ENCODE data around the gene CELF3. TPM values are rescaled to one million over a fixed set of nuclear protein-coding genes. Genes with fewer than 3 reads are reported as not detected.

Gene CELF3
- total and polyA plus RNA-seq, 2 of the 13 experiments (the other 11 are each of a cell fraction or from before 2014, with no cell fraction given): not detected

DNA sequence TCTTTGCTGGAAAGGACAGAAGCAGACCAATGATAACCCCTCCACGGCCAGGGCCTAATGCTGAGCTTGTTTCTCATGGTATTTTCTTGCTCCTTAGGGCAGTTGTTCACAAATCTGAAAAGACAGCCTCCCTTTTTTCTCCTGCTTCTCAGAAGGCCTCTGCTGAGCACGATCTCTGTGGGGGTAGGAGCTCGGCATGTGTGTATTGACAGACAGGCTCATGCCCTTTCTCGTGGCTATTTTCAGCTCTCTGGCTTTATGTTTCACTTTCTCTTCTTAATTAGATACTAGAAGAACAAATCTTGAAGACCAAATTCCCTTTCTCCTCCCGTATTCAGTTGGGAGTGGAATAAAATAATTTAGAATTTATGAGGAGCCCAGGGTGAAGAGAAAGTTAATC, 4.0 kb upstream of the CELF3 start:
- peak; percentile 18; the same call in 1 of the 3 replicates for ATAC-seq
- Histone ChIP-seq H3K9ac (ENCODE audit: insufficient read depth, low read depth, low read length) (peak overlapping the region; percentile 13; the same call in 1 of the 2 replicates), H3K9me3 (ENCODE audit: low read length) (no peaks in the 10 kb centered on the region), H4K20me1 (ENCODE audit: insufficient read depth, low read length) (no peaks in the 10 kb centered on the region), H3K79me2 (ENCODE audit: insufficient read depth, low read length) (no peaks in the 10 kb centered on the region), H3K4me1 (ENCODE audit: insufficient read depth, low read length) (peaks cover 50% of the 10 kb centered on the region), H3K27ac (ENCODE audit: extremely low read length, insufficient read depth, low read length) (no peak overlapping the region), H3K36me3 (replicated peaks in 1 of 2; ENCODE audit: control insufficient read depth in 1 of 2, insufficient read depth in 2 of 2, low read length in 2 of 2) (no peaks in the 10 kb centered on the region), H3K4me3 (replicated peaks in 1 of 3; ENCODE audit: insufficient read depth in 1 of 3, low read depth in 2 of 3, low read length in 3 of 3) (peak overlapping the region; percentile 18 to 55 (median 35)), H2AFZ (ENCODE audit: low read length) (no peak overlapping the region), H3K27me3 (ENCODE audit: control insufficient read depth in 1 of 2, insufficient read depth in 2 of 2, low read length in 2 of 2) (peaks cover 3 to 37% of the 10 kb centered on the region in 2 experiments), H3K4me2 (ENCODE audit: low read depth, low read length) (peak overlapping the region; percentile 90)
- POLR2A ChIA-PET: interaction anchor here (1.0 kb wide), 1 partner anchor 15 kb away, joined by 5 read pairs; no protein-coding TSS in a partner anchor
- BruUV-seq (replicated peaks): no TSS peak
- CTCF ChIA-PET (ENCODE audit: low intra/inter-chr PET ratio, low total read pairs): no interaction called here
- WGBS (ENCODE audit: low lambda C conversion rate): 8% methylated on average over 5 of the region's 5 CpGs
- TF ChIP-seq ZSCAN9 (CRISPR knock-in tag; IDR thresholded peaks at IDR 0.05; ENCODE audit: borderline replicate concordance) (no peak), NR1H2 (CRISPR knock-in tag; IDR thresholded peaks at IDR 0.05; ENCODE audit: borderline replicate concordance, low read depth) (no peak), ZNF121 (CRISPR knock-in tag; IDR thresholded peaks at IDR 0.05) (no peak), ZNF891 (CRISPR knock-in tag; IDR thresholded peaks at IDR 0.05) (no peak), ZNF761 (CRISPR knock-in tag; conservative IDR thresholded peaks at IDR 0.05) (no peak), ZNF180 (CRISPR knock-in tag; IDR thresholded peaks at IDR 0.05; ENCODE audit: borderline replicate concordance, low read depth) (no peak), ZFP36L1 (CRISPR knock-in tag; IDR thresholded peaks at IDR 0.05) (no peak), ZNF12 (CRISPR knock-in tag; IDR thresholded peaks at IDR 0.05) (no peak)
- TF ChIP-seq, protein P1, sequence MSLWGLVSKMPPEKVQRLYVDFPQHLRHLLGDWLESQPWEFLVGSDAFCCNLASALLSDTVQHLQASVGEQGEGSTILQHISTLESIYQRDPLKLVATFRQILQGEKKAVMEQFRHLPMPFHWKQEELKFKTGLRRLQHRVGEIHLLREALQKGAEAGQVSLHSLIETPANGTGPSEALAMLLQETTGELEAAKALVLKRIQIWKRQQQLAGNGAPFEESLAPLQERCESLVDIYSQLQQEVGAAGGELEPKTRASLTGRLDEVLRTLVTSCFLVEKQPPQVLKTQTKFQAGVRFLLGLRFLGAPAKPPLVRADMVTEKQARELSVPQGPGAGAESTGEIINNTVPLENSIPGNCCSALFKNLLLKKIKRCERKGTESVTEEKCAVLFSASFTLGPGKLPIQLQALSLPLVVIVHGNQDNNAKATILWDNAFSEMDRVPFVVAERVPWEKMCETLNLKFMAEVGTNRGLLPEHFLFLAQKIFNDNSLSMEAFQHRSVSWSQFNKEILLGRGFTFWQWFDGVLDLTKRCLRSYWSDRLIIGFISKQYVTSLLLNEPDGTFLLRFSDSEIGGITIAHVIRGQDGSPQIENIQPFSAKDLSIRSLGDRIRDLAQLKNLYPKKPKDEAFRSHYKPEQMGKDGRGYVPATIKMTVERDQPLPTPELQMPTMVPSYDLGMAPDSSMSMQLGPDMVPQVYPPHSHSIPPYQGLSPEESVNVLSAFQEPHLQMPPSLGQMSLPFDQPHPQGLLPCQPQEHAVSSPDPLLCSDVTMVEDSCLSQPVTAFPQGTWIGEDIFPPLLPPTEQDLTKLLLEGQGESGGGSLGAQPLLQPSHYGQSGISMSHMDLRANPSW (CRISPR knock-in tag; IDR thresholded peaks at IDR 0.05; ENCODE audit: borderline replicate concordance): no peak
- TF ChIP-seq, protein P2, sequence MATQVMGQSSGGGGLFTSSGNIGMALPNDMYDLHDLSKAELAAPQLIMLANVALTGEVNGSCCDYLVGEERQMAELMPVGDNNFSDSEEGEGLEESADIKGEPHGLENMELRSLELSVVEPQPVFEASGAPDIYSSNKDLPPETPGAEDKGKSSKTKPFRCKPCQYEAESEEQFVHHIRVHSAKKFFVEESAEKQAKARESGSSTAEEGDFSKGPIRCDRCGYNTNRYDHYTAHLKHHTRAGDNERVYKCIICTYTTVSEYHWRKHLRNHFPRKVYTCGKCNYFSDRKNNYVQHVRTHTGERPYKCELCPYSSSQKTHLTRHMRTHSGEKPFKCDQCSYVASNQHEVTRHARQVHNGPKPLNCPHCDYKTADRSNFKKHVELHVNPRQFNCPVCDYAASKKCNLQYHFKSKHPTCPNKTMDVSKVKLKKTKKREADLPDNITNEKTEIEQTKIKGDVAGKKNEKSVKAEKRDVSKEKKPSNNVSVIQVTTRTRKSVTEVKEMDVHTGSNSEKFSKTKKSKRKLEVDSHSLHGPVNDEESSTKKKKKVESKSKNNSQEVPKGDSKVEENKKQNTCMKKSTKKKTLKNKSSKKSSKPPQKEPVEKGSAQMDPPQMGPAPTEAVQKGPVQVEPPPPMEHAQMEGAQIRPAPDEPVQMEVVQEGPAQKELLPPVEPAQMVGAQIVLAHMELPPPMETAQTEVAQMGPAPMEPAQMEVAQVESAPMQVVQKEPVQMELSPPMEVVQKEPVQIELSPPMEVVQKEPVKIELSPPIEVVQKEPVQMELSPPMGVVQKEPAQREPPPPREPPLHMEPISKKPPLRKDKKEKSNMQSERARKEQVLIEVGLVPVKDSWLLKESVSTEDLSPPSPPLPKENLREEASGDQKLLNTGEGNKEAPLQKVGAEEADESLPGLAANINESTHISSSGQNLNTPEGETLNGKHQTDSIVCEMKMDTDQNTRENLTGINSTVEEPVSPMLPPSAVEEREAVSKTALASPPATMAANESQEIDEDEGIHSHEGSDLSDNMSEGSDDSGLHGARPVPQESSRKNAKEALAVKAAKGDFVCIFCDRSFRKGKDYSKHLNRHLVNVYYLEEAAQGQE (IDR thresholded peaks at IDR 0.05; ENCODE audit: borderline replicate concordance in 1 of 2, low read depth in 1 of 2, low read length in 2 of 2): no peak
- TF ChIP-seq, protein P3, sequence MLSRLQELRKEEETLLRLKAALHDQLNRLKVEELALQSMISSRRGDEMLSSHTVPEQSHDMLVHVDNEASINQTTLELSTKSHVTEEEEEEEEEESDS (CRISPR knock-in tag; IDR thresholded peaks at IDR 0.05; ENCODE audit: borderline replicate concordance): no peak
- TF ChIP-seq, protein P4, sequence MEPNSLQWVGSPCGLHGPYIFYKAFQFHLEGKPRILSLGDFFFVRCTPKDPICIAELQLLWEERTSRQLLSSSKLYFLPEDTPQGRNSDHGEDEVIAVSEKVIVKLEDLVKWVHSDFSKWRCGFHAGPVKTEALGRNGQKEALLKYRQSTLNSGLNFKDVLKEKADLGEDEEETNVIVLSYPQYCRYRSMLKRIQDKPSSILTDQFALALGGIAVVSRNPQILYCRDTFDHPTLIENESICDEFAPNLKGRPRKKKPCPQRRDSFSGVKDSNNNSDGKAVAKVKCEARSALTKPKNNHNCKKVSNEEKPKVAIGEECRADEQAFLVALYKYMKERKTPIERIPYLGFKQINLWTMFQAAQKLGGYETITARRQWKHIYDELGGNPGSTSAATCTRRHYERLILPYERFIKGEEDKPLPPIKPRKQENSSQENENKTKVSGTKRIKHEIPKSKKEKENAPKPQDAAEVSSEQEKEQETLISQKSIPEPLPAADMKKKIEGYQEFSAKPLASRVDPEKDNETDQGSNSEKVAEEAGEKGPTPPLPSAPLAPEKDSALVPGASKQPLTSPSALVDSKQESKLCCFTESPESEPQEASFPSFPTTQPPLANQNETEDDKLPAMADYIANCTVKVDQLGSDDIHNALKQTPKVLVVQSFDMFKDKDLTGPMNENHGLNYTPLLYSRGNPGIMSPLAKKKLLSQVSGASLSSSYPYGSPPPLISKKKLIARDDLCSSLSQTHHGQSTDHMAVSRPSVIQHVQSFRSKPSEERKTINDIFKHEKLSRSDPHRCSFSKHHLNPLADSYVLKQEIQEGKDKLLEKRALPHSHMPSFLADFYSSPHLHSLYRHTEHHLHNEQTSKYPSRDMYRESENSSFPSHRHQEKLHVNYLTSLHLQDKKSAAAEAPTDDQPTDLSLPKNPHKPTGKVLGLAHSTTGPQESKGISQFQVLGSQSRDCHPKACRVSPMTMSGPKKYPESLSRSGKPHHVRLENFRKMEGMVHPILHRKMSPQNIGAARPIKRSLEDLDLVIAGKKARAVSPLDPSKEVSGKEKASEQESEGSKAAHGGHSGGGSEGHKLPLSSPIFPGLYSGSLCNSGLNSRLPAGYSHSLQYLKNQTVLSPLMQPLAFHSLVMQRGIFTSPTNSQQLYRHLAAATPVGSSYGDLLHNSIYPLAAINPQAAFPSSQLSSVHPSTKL (CRISPR knock-in tag; IDR thresholded peaks at IDR 0.05): no peak
- in situ Hi-C loops (cut with HindIII; ENCODE audit: extremely low pct_ligation_motif_present, low pct_unique_long_range_greater_than_20kb): no loop called here
- intact Hi-C loops (cut with micrococcal nuclease; ENCODE audit: unreplicated experiment): no loop called here
- no peak for DNase-seq (ENCODE audit: low spot score)
- no peak for FAIRE-seq
